Measurements from ENCODE around the gene FOCAD.

GRCh38 chr9:20898885-20899554, 215.0 kb downstream of the FOCAD start:
- TF ChIP-seq CTCF (conservative IDR thresholded peaks at IDR 0.05; ENCODE audit: low read length) (no peak), EZH2phosphoT487 (IDR thresholded peaks at IDR 0.05; ENCODE audit: borderline replicate concordance, low read depth, low read length) (no peak)
